Hindlimb muscle (tissue), 1 donor: Measurements from ENCODE around the gene NEK11. TPM values are rescaled to one million over a fixed set of nuclear protein-coding genes. Genes with fewer than 3 reads are reported as not detected.
A peak's percentile ranks its signal among the peaks of the same experiment; 100 is the strongest.
"Not testable (repeated sequence)": the region's sequence is repeated elsewhere in the genome, so short reads cannot be mapped to it uniquely, and the experiment has no call there.

Source experiments
- DNase-seq: peaks from one replicate; pipeline ENCODE4 v3.0.0-alpha.2; 2013
- polyA plus RNA-seq: library from polyadenylated mRNA; unstranded; fragments of 120-200 nt; gene quantifications from one replicate; pipeline ENCODE4 v1.2.1, GENCODE V29; 2013; ENCODE audit not compliant: insufficient read length

NEK11 gene
- polyA plus RNA-seq, 1 donor: 6.2 TPM

DNA sequence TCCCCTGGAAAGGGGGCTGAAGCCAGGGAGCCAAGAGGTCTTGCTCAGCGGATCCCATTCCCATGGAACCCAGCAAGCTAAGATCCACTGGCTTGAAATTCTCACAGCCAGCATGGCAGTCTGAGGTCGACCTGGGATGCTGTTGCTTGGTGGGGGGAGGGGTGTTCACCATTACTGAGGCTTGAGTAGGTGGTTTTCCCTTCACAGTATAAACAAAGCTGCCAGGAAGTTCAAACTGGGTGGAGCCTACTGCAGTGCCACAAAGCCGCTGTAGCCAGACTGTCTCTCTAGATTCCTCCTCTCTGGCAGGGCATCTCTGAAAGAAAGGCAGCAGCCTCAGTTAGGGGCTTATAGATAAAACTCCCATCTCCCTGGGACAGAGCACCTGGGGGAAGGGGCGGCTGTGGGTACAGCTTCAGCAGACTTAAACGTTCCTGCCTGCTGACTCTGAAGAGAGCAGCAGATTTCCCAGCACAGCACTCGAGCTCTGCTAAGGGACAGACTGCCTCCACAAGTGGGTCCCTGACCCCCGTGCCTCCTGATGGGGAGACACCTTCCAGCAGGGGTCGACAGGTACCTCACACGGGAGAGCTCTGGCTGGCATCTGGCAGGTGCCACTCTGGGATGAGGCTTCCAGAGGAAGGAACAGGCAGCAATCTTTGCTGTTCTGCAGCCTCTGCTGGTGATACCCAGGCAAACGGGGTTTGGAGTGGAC lies 15.8 kb downstream of the NEK11 start:
- not testable (repeated sequence) for DNase-seq

DNA sequence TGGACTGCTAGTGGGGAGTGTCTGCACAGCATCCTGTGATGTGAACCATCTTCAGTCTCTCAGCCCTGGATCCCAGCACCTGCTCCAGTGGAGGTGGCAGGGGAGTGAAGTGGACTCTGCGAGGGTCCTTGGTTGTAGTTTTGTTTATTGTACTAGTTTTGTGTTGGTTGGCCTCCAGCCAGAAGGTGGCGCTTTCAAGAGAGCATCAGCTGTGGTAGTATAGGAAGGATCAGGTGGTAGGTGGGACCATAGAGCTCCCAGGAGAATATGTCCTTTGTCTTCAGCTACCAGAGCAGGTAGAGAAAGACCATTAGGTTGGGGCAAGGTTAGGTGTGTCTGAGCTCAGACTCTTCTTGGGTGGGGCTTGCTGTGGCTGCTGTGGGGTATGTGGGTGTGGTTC lies 20.9 kb downstream of the NEK11 start:
- DNase-seq: no peak

DNA sequence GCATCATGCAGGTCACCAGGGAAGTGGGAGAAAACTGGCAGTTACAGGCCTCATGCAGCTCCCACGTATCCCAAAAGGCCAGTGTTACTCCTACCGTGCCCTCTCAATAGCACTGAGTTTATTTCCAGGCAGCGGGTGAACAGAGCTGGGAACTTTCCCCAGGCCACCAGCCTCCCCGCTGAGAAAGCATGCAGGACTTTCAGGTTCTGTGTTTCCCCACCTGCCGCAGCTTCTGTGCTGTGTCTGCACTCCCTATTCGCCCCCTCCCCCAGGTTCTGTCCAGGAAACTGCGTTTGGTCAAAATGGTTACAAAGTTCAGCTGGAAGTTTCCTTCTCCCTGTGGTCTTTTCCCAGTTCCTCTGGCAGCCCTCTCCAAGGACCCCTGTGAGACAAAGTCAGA lies 21.4 kb downstream of the NEK11 start:
- DNase-seq: no peak

DNA sequence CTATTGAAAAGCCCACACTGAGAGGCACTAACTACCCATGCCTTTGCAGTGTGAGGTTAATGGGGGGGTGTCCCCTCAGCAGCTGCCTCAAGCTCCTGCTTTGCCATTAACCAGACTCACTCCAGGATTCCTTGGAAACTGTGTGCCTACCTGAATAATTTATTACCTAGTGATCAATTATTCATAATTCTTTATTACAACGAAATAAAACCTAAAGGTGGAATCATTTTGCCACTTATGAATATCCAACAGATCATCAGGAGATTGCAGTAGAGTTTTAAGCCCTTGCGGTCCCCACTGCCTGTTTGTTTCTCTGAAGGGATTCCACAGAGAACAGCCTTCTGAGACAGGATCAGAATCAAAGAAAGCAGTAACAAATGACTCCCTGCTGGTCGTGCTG lies 23.3 kb downstream of the NEK11 start:
- DNase-seq: no peak

DNA sequence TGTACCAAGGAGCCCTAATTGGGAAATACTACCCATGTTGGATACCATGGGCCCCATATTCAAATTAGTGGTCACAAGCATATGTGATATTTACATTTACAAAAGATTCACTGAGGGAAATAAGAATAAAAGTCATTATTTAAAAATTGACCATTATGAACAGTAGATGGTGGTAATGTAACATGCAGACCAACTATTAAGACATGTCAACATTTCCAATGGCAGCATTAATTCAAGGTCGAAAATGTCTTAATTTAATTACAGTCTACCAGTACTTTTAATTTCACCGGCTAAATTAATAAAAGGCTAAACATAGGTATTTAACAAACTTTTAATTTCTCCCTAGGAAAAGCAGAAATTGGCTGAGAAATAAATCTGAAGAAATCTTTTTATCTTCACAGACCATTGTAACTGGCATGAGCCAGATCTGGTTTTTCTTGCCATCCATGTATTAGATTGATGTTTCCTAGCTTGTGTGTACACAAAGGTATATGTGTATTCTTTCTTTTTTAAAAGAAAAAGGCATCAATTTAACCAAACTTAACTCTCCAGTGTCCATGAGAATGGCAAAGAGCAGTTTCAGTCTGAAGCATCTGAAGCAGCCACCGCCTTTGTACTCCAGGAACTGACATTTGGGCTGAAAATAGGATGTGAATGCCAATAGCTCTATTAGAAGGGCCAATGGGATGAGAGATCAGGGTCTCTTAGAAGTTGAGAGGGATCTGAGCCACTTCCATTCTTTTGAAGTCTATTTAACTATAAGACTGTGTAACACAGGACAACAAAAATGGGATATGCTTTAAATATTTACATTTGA lies 26.6 kb downstream of the NEK11 start:
- DNase-seq: no peak

DNA sequence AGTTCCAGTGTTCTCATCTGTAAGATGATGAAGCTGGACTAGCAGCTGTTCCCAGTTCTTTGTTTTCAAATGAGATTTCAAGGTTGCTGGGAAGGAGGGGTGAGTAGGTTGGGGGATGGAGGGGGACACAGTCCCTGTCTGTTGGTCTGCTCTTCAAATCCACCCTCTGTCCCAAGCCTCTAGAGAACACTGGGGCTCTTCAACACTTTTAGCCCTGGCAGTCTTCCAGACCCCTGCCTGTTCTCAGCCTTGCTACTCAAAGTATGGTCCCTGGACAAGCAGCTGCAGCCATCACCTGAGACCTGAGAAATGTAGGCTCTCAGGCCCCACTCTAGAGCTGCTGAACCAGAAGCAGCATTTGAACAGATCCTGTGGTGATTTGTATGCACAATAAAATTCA lies 41.3 kb downstream of the NEK11 start:
- no peak for DNase-seq

DNA sequence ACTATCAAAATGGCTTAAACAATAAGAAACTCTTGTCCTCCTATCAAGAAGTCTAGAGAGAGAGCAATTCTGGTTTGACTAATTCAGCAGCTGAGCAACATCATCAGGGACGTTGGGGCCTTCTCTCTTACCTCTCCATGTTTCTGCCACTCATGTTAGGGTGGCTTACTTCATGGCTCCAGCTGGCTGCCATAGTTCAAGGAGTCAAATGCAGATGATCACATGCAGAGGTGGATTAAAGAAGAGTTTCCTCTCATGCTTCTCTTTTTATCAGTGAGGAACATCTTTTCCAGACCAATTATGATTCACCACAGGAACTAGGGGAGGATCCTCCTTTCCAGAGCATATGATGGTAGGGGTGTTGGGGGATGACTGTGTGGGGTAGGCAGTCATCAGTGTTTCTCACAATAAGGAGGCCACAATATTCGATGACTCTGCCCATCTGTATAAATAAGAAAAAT lies 45.5 kb downstream of the NEK11 start:
- DNase-seq: no peak

DNA sequence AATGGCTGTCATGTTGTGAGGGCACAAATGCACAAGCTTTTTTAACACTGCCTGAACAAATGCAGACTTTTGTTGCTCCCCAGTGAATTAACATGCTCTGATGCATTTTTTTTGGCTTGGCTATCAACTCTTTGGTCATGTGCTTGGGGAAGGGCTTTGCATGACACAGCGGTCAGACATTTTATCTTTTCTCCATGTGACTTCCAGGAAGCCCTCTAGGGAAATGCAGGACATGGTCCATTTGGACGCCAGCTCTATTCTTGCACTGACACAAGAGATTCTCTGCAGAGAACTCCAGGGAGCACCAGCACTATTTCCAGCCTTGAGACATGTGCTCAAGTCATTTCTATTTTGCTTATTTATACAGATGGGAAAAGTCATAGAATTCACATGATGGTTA lies 46.2 kb downstream of the NEK11 start:
- DNase-seq: peak; percentile 12

DNA sequence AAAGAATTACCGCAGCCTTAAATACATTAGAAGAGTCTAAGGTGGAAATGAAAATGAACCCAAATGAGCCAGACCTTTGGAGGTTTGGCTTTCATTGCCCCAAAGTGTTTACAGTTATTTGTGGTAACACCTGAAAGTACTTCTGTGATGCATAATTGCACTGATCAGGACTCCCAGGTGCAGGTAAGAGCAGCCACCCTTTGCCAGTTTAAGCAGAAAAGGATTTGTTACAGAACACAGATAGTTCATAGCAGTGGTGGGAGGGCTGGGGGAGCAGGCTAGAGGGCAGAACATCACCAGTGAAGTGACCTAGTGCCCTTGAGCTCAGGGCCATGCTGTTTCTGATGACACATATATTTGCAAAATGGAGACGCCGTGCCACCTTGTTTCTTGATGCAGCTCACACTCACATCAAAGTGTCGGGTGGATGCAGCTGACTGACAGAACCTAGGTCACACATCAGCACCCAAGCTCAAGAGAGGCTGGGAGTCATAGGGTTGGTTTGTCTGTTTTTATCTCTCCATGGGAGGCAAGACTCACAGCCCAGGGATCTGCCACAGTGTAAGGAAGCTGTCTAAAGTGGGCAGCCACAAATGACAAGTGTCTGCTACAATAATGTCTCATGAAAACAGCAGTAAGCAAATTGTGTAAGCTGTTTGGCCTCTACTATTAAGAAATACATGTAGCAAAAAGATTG lies 49.1 kb downstream of the NEK11 start:
- DNase-seq: no peak

DNA sequence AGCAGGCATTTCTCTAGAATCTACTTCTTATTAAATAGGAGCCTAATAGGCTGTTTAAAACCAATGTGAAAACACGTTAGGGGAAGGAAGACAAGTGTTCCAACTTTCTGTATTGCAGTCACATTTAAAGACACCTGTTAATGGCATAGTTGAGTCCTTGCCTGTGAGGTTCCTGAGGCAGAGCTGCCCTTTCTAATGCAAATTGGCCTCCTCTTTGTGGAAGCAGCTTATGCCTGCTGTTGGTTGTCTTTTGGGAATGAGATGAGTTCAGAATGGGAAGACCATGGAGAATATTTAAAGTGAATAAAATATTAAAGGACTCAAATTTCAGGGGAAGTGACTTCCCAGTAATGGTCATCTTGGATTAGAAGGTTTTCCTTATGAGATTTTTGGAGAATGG lies 51.2 kb downstream of the NEK11 start:
- no peak for DNase-seq

DNA sequence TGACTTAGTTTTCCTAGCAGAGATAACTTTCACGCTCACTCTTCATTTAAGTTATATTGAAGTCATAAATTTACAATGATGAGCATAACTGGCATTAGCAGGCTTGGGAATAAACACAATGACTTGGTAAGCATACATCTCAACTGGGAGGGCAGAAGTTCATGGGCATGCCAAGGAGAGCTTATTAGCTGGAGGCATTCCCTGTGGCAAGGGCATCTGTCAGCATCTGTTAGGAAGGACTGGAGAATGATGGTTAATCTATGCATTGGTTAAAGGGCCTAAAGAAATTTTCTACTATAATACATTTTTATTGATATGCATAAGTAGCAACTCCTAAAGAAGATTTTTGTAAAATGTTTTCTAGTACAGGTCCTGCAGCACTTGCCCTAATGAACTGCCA lies 52.4 kb downstream of the NEK11 start:
- no peak for DNase-seq

DNA sequence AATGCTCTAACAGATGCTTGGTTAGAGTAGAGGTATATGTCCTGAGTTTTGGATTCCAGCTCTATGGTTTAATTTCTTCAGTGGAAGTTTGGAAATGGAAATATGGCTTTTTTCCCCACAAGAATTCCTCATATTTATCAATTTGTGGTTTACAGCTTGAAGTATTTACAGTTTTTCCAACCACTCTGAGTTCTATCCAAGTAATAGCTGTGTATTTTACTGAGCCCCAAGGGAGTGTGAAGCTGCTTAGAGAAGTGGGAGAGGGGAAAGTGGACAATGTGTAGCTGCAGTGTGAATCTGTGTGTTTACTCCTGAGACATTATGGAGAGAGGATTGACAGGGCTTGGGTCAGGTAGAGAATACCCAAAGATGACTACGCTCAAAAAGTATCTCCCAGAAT lies 54.5 kb downstream of the NEK11 start:
- no peak for DNase-seq

DNA sequence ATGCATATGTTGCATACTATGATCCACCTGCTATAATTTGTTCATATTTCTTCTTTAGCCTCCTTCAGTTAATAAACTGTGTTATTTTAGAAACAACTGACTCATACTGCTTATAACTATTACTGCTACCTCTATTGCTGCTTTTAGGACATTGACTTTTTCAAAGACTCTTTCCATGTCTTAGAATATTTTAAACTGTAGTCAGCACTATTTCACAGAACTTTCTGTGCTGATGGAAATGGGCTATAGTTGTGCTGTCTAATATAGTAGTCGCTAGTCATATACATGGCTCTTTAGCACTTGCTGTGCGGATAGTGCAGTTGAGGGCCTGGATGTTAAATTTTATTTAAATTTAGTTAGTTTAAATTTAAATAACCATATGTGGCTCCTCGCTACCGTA lies 55.6 kb downstream of the NEK11 start:
- no peak for DNase-seq

DNA sequence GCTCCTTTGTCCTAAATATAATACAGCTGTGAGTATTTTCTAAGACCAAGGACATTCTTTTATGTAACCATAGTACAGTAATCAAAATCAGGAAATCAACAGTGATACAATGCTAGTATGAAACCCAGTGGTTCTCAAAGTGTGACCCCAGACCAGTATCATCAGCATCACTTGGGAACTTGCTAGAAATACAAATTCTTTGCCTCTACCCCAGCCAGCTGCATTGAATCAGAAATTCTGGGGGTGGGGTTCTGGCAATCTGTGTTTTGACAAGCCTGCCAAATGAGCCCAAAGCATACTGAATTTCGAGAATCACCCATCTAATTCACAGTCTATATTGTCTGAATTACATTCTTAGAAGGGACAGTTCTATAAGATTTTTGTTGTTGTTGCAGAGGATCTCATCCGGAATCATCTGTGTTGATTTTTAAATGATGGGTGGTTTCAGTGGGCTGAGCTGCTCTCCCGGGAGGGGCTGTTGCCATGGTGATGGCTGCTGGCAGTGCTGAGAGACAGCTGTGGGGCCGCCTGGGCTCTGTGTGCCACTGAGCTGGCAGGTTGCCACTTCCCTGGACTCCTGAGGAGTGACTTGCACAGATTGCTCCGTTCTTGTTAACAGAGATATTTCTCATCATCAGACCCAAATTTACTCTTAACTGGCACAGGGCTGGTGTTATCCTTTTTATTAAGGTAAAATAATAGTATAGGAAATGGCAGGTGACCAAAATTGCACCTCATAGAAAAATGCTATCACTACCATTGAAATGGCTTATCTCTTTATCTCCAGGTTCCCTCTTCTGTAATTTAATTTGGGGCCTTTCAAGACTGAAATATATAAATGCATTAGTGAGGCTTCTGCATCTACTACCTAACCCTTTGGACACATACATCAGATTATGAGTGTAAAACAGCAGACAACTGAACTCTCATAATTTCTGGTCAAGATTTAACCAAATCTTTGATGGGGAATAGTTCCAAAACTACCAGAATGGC lies 56.5 kb downstream of the NEK11 start:
- DNase-seq: peak; percentile 61

DNA sequence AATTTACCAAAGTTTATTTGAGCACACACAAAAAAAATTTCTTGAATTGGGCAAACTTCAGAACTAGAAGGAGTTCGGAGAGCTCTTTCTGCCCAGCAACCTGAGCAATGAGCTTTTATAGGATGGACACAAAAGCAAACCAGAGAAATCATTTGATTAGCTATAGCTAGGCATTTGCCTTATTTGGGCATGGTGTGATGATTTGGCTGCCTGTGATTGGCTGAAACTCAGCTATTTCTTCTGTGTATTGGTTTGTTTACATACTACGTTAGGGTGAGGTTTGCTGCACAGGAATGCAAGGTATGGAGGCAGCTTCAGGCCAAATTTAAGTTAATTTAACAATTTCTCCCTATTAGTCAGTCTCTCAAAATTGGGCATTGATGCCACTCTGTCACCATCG lies 65.1 kb downstream of the NEK11 start:
- no peak for DNase-seq

DNA sequence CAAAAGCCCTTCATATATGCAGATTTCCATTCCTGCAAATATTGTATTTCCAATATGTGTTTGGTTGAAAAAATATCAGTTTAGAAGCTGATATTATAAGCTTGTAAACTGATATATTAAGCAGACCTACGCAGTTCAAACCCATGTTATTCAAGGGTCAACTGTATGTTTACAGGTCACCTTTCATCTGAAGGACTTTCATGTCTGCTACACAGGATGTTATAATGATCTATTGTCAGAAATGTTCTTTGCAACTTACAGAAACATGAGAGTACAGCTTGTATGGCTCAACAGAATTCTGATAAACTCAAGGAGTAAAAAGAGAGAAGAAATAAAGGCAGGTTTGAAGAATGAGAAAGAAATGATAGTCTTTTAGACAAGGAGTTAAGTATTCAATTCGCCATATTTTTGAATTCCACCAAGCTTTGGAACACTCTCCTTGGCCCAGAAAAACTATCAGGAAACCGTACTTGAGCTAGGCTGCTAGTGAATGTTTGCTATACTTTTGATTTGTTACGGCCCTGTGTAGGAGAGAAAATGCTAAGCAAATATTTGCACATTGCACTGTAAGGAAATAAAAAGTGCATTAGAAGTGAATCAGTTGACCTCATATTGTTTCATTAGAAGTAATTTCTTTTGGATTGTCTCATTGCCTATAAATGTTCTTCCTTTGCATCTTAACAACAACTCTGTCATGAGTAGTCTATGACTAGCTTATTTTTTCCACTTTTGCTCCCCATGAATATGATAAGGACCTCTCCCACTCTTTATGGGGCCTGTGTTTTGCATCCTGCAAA lies 81.2 kb downstream of the NEK11 start:
- DNase-seq: no peak

DNA sequence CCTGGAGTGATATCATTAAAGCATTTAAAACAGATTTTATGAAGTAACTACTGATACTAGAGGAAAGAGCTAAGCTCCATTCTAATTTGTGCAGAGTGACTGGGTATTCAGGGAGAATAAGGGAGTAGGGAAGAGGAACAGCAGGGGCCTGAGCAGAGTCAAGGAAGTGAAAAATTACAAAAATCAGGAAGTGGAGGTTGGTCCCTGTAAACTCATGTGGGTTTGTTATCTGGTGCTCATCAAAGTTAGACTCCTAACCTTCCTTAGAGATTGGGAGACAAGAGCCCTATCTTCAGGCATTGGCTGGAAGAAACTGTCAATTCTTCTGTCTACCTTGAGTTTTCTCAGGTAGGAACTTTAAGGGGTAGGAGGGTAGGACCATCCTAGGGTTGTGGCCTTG lies 82.5 kb downstream of the NEK11 start:
- DNase-seq: no peak

DNA sequence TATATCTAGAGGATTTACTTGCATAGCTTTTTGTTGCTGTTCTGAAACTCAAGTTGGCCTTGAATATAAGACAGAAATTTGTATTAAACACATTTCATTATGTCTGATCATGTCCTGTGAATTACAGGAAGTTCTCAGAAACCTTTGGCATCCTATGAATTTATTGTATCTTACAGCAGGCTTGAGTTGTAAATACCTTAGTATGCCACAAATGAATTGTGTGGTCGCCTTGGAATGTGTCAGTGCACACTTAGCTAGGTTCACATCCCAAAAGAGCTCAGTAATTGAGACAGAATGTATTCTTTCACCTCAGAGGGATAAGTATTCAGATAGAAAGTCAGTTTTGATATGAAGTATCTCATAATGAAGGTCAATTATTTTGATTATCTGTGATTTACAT lies 83.4 kb downstream of the NEK11 start:
- DNase-seq: no peak

DNA sequence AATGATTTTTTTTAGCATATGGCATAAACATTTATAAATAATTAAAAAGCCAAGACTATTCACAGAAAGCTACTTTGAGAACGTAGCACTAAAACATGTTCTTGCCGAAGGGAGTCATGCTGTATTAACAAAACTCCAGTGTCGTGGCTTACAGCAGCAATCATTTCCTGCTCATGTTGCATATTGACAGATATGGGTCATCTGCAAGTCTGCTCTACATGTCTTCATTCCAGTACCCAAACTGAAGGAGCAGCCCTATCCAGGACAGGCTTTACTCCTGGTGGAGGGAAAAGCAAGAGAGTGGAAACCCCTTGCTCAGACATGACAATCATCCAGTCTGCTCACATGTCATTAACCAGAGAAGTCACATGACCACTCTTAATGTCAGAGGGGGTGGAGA lies 87.6 kb downstream of the NEK11 start:
- no peak for DNase-seq

DNA sequence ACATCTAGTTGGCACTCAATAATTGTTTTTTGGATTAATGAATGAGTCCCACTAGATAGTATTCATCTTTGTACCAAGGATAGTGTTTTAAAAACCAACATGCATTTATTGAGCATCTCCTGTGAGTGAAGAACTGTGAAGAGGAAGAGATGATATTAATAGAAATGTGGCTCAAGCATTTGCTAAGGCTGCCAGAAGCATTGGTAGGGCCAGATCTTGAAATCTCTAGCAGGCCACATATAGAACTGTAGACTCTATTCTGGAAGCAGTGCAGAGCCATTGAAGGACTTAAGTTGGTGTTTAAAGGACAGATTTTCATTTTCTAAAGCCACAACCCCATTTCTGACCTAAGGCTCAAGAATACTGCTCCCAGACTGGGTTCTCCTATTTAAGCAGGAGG lies 99.0 kb downstream of the NEK11 start:
- DNase-seq: no peak

DNA sequence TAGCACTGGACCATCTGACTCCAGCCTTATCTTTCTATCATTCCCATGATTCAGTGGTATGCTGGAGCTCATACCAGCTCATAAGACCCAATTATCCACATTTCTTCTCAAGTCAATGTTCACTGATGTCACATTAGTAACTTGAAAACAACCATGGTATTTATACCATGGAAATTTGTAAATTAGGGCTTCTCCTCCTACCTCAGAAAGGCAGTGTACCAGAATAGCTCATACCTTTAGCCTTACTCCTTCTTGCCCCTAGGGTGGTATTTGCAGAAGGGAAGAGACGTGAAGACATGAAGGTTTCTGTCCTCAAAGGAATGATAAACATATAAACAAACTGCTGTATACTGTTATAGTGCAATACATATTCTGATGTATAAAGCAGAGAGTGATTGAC lies 114.2 kb downstream of the NEK11 start:
- no peak for DNase-seq
